ENCODE results near the gene MCRIP2. TPM values are rescaled to one million over a fixed set of nuclear protein-coding genes. Genes with fewer than 3 reads are reported as not detected.
A peak's percentile ranks its signal among the peaks of the same experiment; 100 is the strongest.

Gene MCRIP2
- total and polyA plus RNA-seq, 9 of the 15 experiments (the other 6 are each of a cell fraction or from before 2014, with no cell fraction given), result 0.80 to 120 (median 35.2) TPM

GRCh38 chr16:593406-593805 is 48.2 kb upstream of the MCRIP2 start:
- no TSS peak for BruUV-seq (replicated peaks)
- no peak overlapping the region for H3K4me2 ChIP-seq (ENCODE audit: insufficient read depth, low read length)
- H3K4me1 ChIP-seq (replicated peaks in 1 of 2; ENCODE audit: control insufficient read depth in 2 of 2, insufficient read depth in 2 of 2, low read length in 2 of 2), result peaks cover 9 to 52% of the 10 kb centered on the region in 2 experiments; a peak in 4 of 5 replicates
- FAIRE-seq (no peak), DNase-seq (ENCODE audit: extremely low read depth in 1 of 4, low spot score in 3 of 4) (no peak), ATAC-seq (no peak)
- no peak overlapping the region for H3K27ac ChIP-seq (ENCODE audit: extremely low read depth, low read depth, low read length)
- H3K36me3 ChIP-seq (ENCODE audit: control insufficient read depth, insufficient read depth, low read length), result peaks cover 30% of the 10 kb centered on the region; the same call in 2 of the 3 replicates
- POLR2A ChIA-PET, result interaction anchor here (0.6 to 1.6 kb wide), 5 partner anchors 9 to 43 kb away, joined by 3 to 6 read pairs (median 4); partner anchors contain the start of gene METTL26
- peaks cover 16% of the 10 kb centered on the region for H4K20me1 ChIP-seq (replicated peaks; ENCODE audit: control insufficient read depth, insufficient read depth, low read length)
- no peak overlapping the region for H2AFZ ChIP-seq (ENCODE audit: low read depth, low read length)
- in situ Hi-C loops (cut with MboI), result no loop called here
- CTCF ChIA-PET (ENCODE audit: low intra/inter-chr PET ratio), result no interaction called here
- 74% methylated on average over 7 of the region's 9 CpGs for WGBS (ENCODE audit: insufficient coverage, low coverage, missing lambda C conversion rate)
- H3K79me2 ChIP-seq (ENCODE audit: control insufficient read depth, insufficient read depth, low read length), result peaks cover 72% of the 10 kb centered on the region
- H3K9me1 ChIP-seq (ENCODE audit: control insufficient read depth, insufficient read depth, low read length), result peaks cover 7% of the 10 kb centered on the region
- H3K9ac ChIP-seq (ENCODE audit: insufficient read depth in 1 of 2, low read depth in 2 of 2, low read length in 2 of 2), result peak overlapping the region in 1 of 2 experiments; percentile 82; a peak in 2 of 4 replicates
- TF ChIP-seq ZNF780A (CRISPR knock-in tag; IDR thresholded peaks at IDR 0.05) (no peak), RBM22 (IDR thresholded peaks at IDR 0.05; ENCODE audit: low read depth, low read length, poor library complexity, severe bottlenecking) (no peak), ZNF165 (CRISPR knock-in tag; IDR thresholded peaks at IDR 0.05; ENCODE audit: borderline replicate concordance) (no peak), FOXO4 (CRISPR knock-in tag; IDR thresholded peaks at IDR 0.05) (no peak), RBM14 (IDR thresholded peaks at IDR 0.05; ENCODE audit: borderline replicate concordance, insufficient read depth, low read depth, low read length) (no peak), HNRNPUL1 (IDR thresholded peaks at IDR 0.05; ENCODE audit: low read length) (no peak), PHB2 (IDR thresholded peaks at IDR 0.05; ENCODE audit: low read depth) (no peak)
- H3K27me3 ChIP-seq (ENCODE audit: control insufficient read depth in 2 of 2, insufficient read depth in 2 of 2, low read length in 2 of 2), result no peaks in the 10 kb centered on the region
- H3K4me3 ChIP-seq, result no peak overlapping the region
- no peaks in the 10 kb centered on the region for H3K9me3 ChIP-seq (replicated peaks; ENCODE audit: control insufficient read depth, insufficient read depth, low read depth, low read length)
- intact Hi-C loops (cut with micrococcal nuclease), result no loop called here
